Prostate gland (tissue), 2 donors: ENCODE results near the gene TNFAIP8L2.

Source experiments
- POLR2AphosphoS5 ChIP-seq: sonication (generic); formaldehyde crosslinking; IDR thresholded peaks from one replicate; pipeline ENCODE4 v1.6.1; 2017; ENCODE audit warnings: antibody characterized with exemption
- TF ChIP-seq, protein P1 (sequence below), 4 experiments: fragments of 200-600 bp in 2 of 4; fragments of 450-650 bp in 2 of 4; sonication (generic) in 2 of 4; IDR thresholded peaks; 1 replicate in 3 of 4; 2 replicates in 1 of 4; pipeline ENCODE4 v1.5.1; 2016 to 2019; ENCODE audit warnings: antibody characterized with exemption in 4 of 4, mild to moderate bottlenecking in 2 of 4, moderate library complexity in 2 of 4

DNA sequence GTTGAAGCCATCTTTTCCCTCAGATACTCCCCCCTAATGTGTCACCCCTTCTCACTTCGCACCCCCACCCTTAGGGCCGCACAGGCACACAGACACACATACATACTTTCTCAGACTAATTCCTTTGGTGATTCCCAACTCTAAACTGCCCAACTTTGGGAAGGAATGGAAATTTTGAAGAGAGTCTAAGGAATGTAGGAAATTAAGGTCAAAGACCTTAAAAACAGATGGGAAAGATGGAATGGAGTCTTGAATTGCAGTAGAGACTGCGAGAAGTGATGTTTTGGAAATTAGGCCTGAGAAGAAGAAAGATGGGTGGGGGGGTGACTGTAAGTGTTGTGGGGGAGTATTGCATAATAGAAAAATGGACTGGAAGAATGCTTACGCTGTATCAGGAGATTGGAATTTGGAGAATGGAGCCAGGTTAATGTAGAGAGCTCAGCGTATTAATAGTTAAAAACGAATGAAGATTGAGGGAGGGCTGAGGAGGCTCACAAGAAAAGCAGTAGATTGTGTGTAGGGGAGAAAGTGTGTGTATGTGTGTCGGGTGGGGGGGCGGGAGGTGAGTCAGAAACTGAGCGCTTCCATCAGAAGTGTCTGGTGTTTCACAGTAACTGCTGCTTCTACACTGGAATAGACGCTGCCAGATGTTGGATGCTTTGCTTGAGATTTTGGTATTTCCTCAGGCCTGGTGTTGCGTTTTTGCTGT is 43.6 kb downstream of the TNFAIP8L2 start:
- TF ChIP-seq, protein P1, sequence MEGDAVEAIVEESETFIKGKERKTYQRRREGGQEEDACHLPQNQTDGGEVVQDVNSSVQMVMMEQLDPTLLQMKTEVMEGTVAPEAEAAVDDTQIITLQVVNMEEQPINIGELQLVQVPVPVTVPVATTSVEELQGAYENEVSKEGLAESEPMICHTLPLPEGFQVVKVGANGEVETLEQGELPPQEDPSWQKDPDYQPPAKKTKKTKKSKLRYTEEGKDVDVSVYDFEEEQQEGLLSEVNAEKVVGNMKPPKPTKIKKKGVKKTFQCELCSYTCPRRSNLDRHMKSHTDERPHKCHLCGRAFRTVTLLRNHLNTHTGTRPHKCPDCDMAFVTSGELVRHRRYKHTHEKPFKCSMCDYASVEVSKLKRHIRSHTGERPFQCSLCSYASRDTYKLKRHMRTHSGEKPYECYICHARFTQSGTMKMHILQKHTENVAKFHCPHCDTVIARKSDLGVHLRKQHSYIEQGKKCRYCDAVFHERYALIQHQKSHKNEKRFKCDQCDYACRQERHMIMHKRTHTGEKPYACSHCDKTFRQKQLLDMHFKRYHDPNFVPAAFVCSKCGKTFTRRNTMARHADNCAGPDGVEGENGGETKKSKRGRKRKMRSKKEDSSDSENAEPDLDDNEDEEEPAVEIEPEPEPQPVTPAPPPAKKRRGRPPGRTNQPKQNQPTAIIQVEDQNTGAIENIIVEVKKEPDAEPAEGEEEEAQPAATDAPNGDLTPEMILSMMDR (IDR thresholded peaks at IDR 0.05) = no peak
- no peak for TF ChIP-seq POLR2AphosphoS5
